H9 (cell line): ENCODE results near the gene OR10Z1. TPM values are rescaled to one million over a fixed set of nuclear protein-coding genes. Genes with fewer than 3 reads are reported as not detected.

Experiments
- DNase-seq: peaks from one replicate; pipeline ENCODE4 v3.0.0-alpha.2; 2017
- H2AFZ ChIP-seq: one replicate; pipeline ENCODE4 v1.6.1; 2013; ENCODE audit warnings: mild to moderate bottlenecking, low read length, control low read depth, moderate library complexity
- H2AK5ac ChIP-seq: 2 replicates; pipeline ENCODE4 v1.6.1; 2013; ENCODE audit warnings: low read length, control low read depth, mixed read lengths; ENCODE audit not compliant: insufficient read length
- H2BK120ac ChIP-seq: one replicate; pipeline ENCODE4 v1.6.1; 2013; ENCODE audit warnings: low read depth, mild to moderate bottlenecking, low read length, control low read depth, inconsistent platforms; ENCODE audit not compliant: poor library complexity, severe bottlenecking
- H2BK12ac ChIP-seq: 2 replicates; pipeline ENCODE4 v1.6.1; 2013; ENCODE audit warnings: low read length, control low read depth, mixed read lengths, low read depth; ENCODE audit not compliant: insufficient read length
- H2BK15ac ChIP-seq: 2 replicates; pipeline ENCODE4 v1.6.1; 2013; ENCODE audit warnings: low read depth, low read length, control low read depth
- H2BK20ac ChIP-seq: one replicate; pipeline ENCODE4 v1.6.1; 2013; ENCODE audit warnings: low read depth, mild to moderate bottlenecking, low read length, control low read depth, inconsistent platforms; ENCODE audit not compliant: poor library complexity, severe bottlenecking
- H2BK5ac ChIP-seq: 2 replicates; pipeline ENCODE4 v1.6.1; 2013; ENCODE audit warnings: low read length, control low read depth, mixed read lengths; ENCODE audit not compliant: insufficient read length
- H3K14ac ChIP-seq: 2 replicates; pipeline ENCODE4 v1.6.1; 2013; ENCODE audit warnings: low read length, control low read depth; ENCODE audit not compliant: insufficient read depth
- H3K18ac ChIP-seq: 2 replicates; pipeline ENCODE4 v1.6.1; 2013; ENCODE audit warnings: low read depth, mild to moderate bottlenecking, mixed read lengths, low read length, control low read depth; ENCODE audit not compliant: insufficient read length
- H3K23ac ChIP-seq: 2 replicates; pipeline ENCODE4 v1.6.1; 2013; ENCODE audit warnings: low read length, control low read depth, mixed read lengths, low read depth; ENCODE audit not compliant: insufficient read length
- H3K23me2 ChIP-seq: 2 replicates; pipeline ENCODE4 v1.6.1; 2013; ENCODE audit warnings: low read depth, mild to moderate bottlenecking, mixed read lengths, low read length, control low read depth; ENCODE audit not compliant: insufficient read length, poor library complexity, severe bottlenecking
- H3K27ac ChIP-seq: 2 replicates; pipeline ENCODE4 v1.5.1; 2013; ENCODE audit warnings: low read length, control low read depth, mixed read lengths, low read depth; ENCODE audit not compliant: insufficient read length
- H3K27me3 ChIP-seq: 2 replicates; pipeline ENCODE4 v1.6.1; 2013; ENCODE audit warnings: low read length, control low read depth, inconsistent platforms; ENCODE audit not compliant: insufficient read depth
- H3K4ac ChIP-seq: 2 replicates; pipeline ENCODE4 v1.6.1; 2013; ENCODE audit warnings: low read depth, mild to moderate bottlenecking, control low read depth, inconsistent platforms, low read length, moderate library complexity
- H3K4me1 ChIP-seq: 2 replicates; pipeline ENCODE4 v1.6.1; 2013; ENCODE audit warnings: low read length, control low read depth, inconsistent platforms; ENCODE audit not compliant: insufficient read depth
- H3K4me2 ChIP-seq: 2 replicates; pipeline ENCODE4 v1.6.1; 2013; ENCODE audit warnings: low read length, control low read depth, mixed read lengths; ENCODE audit not compliant: insufficient read length, insufficient read depth
- H3K56ac ChIP-seq: 2 replicates; pipeline ENCODE4 v1.6.1; 2013; ENCODE audit warnings: low read depth, mild to moderate bottlenecking, mixed read lengths, low read length, control low read depth; ENCODE audit not compliant: insufficient read length
- H3K79me1 ChIP-seq: 2 replicates; pipeline ENCODE4 v1.6.1; 2013; ENCODE audit warnings: low read depth, mild to moderate bottlenecking, moderate library complexity, low read length, control low read depth, inconsistent platforms; ENCODE audit not compliant: insufficient read depth, poor library complexity, severe bottlenecking
- H3K79me2 ChIP-seq: 2 replicates; pipeline ENCODE4 v1.6.1; 2013; ENCODE audit warnings: low read length, control low read depth, inconsistent platforms; ENCODE audit not compliant: insufficient read depth
- H3K9ac ChIP-seq: 2 replicates; pipeline ENCODE4 v1.6.1; 2013; ENCODE audit warnings: low read length, control low read depth, mixed read lengths; ENCODE audit not compliant: insufficient read length; ENCODE audit errors: extremely low read depth
- H3K9me3 ChIP-seq: one replicate; pipeline ENCODE4 v1.6.1; 2013; ENCODE audit warnings: low read depth, low read length, inconsistent platforms; ENCODE audit not compliant: control insufficient read depth
- H3T11ph ChIP-seq: one replicate; pipeline ENCODE4 v1.6.1; 2013; ENCODE audit warnings: mild to moderate bottlenecking, low read length, control low read depth, inconsistent platforms
- H4K20me1 ChIP-seq: one replicate; pipeline ENCODE4 v1.6.1; 2013; ENCODE audit not compliant: control insufficient read depth, insufficient read length, insufficient read depth
- H4K5ac ChIP-seq: 2 replicates; pipeline ENCODE4 v1.6.1; 2013; ENCODE audit warnings: low read depth, mild to moderate bottlenecking, mixed read lengths, low read length, control low read depth; ENCODE audit not compliant: insufficient read length
- H4K8ac ChIP-seq: replicated peaks from 2 replicates; pipeline ENCODE4 v1.6.1; 2013; ENCODE audit warnings: low read length, control low read depth, mixed read lengths, low read depth; ENCODE audit not compliant: insufficient read length
- H4K91ac ChIP-seq: 2 replicates; pipeline ENCODE4 v1.6.1; 2013; ENCODE audit warnings: low read depth, mild to moderate bottlenecking, moderate library complexity, mixed read lengths, low read length, control low read depth; ENCODE audit not compliant: insufficient read length
- H3K27ac Mint-ChIP-seq, 3 experiments: 2 replicates in 2 of 3; 3 replicates in 1 of 3; pipeline ENCODE4 v1.8.0; 2020 to 2021; ENCODE audit warnings: mixed read lengths in 3 of 3, mild to moderate bottlenecking in 1 of 3, moderate library complexity in 1 of 3
- H3K27me3 Mint-ChIP-seq: 2 replicates; pipeline ENCODE4 v1.8.0; 2021; ENCODE audit warnings: low read depth, mild to moderate bottlenecking, moderate library complexity, mixed read lengths
- H3K36me3 Mint-ChIP-seq, 3 experiments: 2 replicates in 2 of 3; 3 replicates in 1 of 3; pipeline ENCODE4 v1.8.0; 2020 to 2021; ENCODE audit warnings: low read depth in 3 of 3, mixed read lengths in 3 of 3; ENCODE audit not compliant: insufficient read depth in 1 of 3
- H3K4me1 Mint-ChIP-seq, 2 experiments: 2 replicates each; pipeline ENCODE4 v1.8.0; 2020; ENCODE audit warnings: mixed read lengths in 2 of 2
- H3K4me3 Mint-ChIP-seq, 2 experiments: 2 replicates in 1 of 2; 3 replicates in 1 of 2; pipeline ENCODE4 v1.8.0; 2020 to 2021; ENCODE audit warnings: mild to moderate bottlenecking in 2 of 2, mixed read lengths in 2 of 2, moderate library complexity in 1 of 2
- H3K9me3 Mint-ChIP-seq, 2 experiments: 2 replicates in 1 of 2; 3 replicates in 1 of 2; pipeline ENCODE4 v1.8.0; 2020; ENCODE audit warnings: mild to moderate bottlenecking in 2 of 2, mixed read lengths in 2 of 2, moderate library complexity in 1 of 2
- CTCF ChIP-seq: fragments of 200-600 bp; sonication (generic); conservative IDR thresholded peaks from 3 replicates; pipeline ENCODE4 v1.8.0; 2021; ENCODE audit warnings: antibody characterized with exemption, mild to moderate bottlenecking
- WGBS: extraction: QIAGEN DNeasy Blood & Tissue Kit; methylation state at CpG from one replicate; pipeline ENCODE4 v1.1.7; 2013; ENCODE audit warnings: missing lambda C conversion rate, low lambda C conversion rate, mixed read lengths; ENCODE audit not compliant: insufficient read length; ENCODE audit errors: extremely low coverage; 5-methylcytosine and 5-hydroxymethylcytosine counted together
- total RNA-seq: library from RNA; stranded (reverse); gene quantifications from 2 replicates; pipeline ENCODE4 v1.2.1, GENCODE V29; 2021

OR10Z1 gene
- total RNA-seq, 1 experiment from 2014 or later = not detected

- no peak overlapping the region for H2BK15ac ChIP-seq
- no peaks in the 10 kb centered on the region for H3K27me3 ChIP-seq
- TF ChIP-seq CTCF = no peak
- H3K9me3 ChIP-seq = peaks cover 10% of the 10 kb centered on the region
- H3K9ac ChIP-seq = no peak overlapping the region
- no peak overlapping the region for H4K8ac ChIP-seq
- no peak overlapping the region for H2AFZ ChIP-seq
- H2AK5ac ChIP-seq = no peak overlapping the region
- no peaks in the 10 kb centered on the region for H3K79me2 ChIP-seq
- Mint-ChIP-seq H3K27ac (no peak overlapping the region), H3K27me3 (no peaks in the 10 kb centered on the region), H3K4me1 (no peaks in the 10 kb centered on the region), H3K4me3 (no peak overlapping the region), H3K9me3 (peaks cover 4 to 13% of the 10 kb centered on the region in 2 experiments; a peak in 4 of 5 replicates), H3K36me3 (no peaks in the 10 kb centered on the region)
- no peaks in the 10 kb centered on the region for H4K20me1 ChIP-seq
- H3K4me2 ChIP-seq = no peak overlapping the region
- H2BK20ac ChIP-seq = no peak overlapping the region
- no peak overlapping the region for H3K27ac ChIP-seq
- H3K18ac ChIP-seq = no peak overlapping the region
- no peak overlapping the region for H2BK5ac ChIP-seq
- no peak overlapping the region for H3K56ac ChIP-seq
- no peak overlapping the region for H3K14ac ChIP-seq
- no peak overlapping the region for H4K5ac ChIP-seq
- H4K91ac ChIP-seq = no peak overlapping the region
- H3K23me2 ChIP-seq = no peaks in the 10 kb centered on the region
- H3T11ph ChIP-seq = no peak overlapping the region
- no peak overlapping the region for H2BK12ac ChIP-seq
- H2BK120ac ChIP-seq = no peak overlapping the region
- DNase-seq = no peak
- no peak overlapping the region for H3K4ac ChIP-seq
- WGBS = no CpG with 5 or more reads among the region's 4 CpGs
- H3K23ac ChIP-seq = no peak overlapping the region
- H3K79me1 ChIP-seq = no peaks in the 10 kb centered on the region
- H3K4me1 ChIP-seq = no peaks in the 10 kb centered on the region
These were observed 33.1 kb downstream of the OR10Z1 start for GRCh38 chr1:158638146-158638545.
